ENCODE data around the gene C11orf54. TPM values are rescaled to one million over a fixed set of nuclear protein-coding genes. Genes with fewer than 3 reads are reported as not detected.

Gene C11orf54
- total RNA-seq, 1 donor from 2014 or later, result 47.5 TPM

- Histone ChIP-seq H3K9me3 (ENCODE audit: control insufficient read depth in 3 of 3, low read length in 3 of 3) (no peaks in the 10 kb centered on the region), H3K27me3 (ENCODE audit: control insufficient read depth in 3 of 3, insufficient read depth in 3 of 3, low read length in 3 of 3) (no peaks in the 10 kb centered on the region), H3K27ac (ENCODE audit: low read depth, low read length) (no peak overlapping the region), H3K9ac (ENCODE audit: low read depth in 1 of 3, low read length in 3 of 3) (no peak overlapping the region), H3K4me1 (ENCODE audit: control insufficient read depth in 3 of 3, insufficient read depth in 3 of 3, low read length in 3 of 3) (peaks cover 0 to 1% (median under 1%) of the 10 kb centered on the region in 3 donors), H3K4me3 (ENCODE audit: low read length in 3 of 3) (no peak overlapping the region), H3K36me3 (ENCODE audit: control insufficient read depth in 3 of 3, insufficient read depth in 3 of 3, low read length in 3 of 3) (peaks cover 55 to 90% (median 89%) of the 10 kb centered on the region in 3 donors)
These were observed 8.0 kb upstream of the C11orf54 start for GRCh38 chr11:93733474-93733873.

GRCh38 chr11:93734427-93735222 lies 6.8 kb upstream of the C11orf54 start:
- Histone ChIP-seq H3K36me3 (ENCODE audit: control insufficient read depth in 3 of 3, insufficient read depth in 3 of 3, low read length in 3 of 3) (peaks cover 48 to 84% (median 82%) of the 10 kb centered on the region in 3 donors), H3K9ac (ENCODE audit: low read depth in 1 of 3, low read length in 3 of 3) (no peak overlapping the region)

GRCh38 chr11:93735627-93736026 lies 5.8 kb upstream of the C11orf54 start:
- H3K36me3 ChIP-seq (ENCODE audit: control insufficient read depth in 3 of 3, insufficient read depth in 3 of 3, low read length in 3 of 3), result peaks cover 38 to 74% (median 73%) of the 10 kb centered on the region in 3 donors
- H3K9me3 ChIP-seq (ENCODE audit: control insufficient read depth in 3 of 3, low read length in 3 of 3), result no peaks in the 10 kb centered on the region
- no peak overlapping the region for H3K27ac ChIP-seq (ENCODE audit: low read depth, low read length)
- no peaks in the 10 kb centered on the region for H3K27me3 ChIP-seq (ENCODE audit: control insufficient read depth in 3 of 3, insufficient read depth in 3 of 3, low read length in 3 of 3)
- no peak overlapping the region for H3K9ac ChIP-seq (ENCODE audit: low read depth in 1 of 3, low read length in 3 of 3)
- peaks cover 16 to 21% (median 18%) of the 10 kb centered on the region in 3 donors for H3K4me1 ChIP-seq (ENCODE audit: control insufficient read depth in 3 of 3, insufficient read depth in 3 of 3, low read length in 3 of 3)
- H3K4me3 ChIP-seq (ENCODE audit: low read length in 3 of 3), result no peak overlapping the region

More at GRCh38 chr11:93734427-93735222, 6.8 kb upstream of the C11orf54 start:
- Histone ChIP-seq H3K9me3 (ENCODE audit: control insufficient read depth in 3 of 3, low read length in 3 of 3) (no peaks in the 10 kb centered on the region), H3K4me1 (ENCODE audit: control insufficient read depth in 3 of 3, insufficient read depth in 3 of 3, low read length in 3 of 3) (peaks cover 8 to 11% (median 11%) of the 10 kb centered on the region in 3 donors), H3K27me3 (ENCODE audit: control insufficient read depth in 3 of 3, insufficient read depth in 3 of 3, low read length in 3 of 3) (no peaks in the 10 kb centered on the region), H3K4me3 (ENCODE audit: low read length in 3 of 3) (no peak overlapping the region), H3K27ac (ENCODE audit: low read depth, low read length) (no peak overlapping the region)

- Histone ChIP-seq H3K9me3 (ENCODE audit: control insufficient read depth in 3 of 3, low read length in 3 of 3) (no peaks in the 10 kb centered on the region), H3K4me1 (ENCODE audit: control insufficient read depth in 3 of 3, insufficient read depth in 3 of 3, low read length in 3 of 3) (peaks cover 16 to 22% (median 18%) of the 10 kb centered on the region in 3 donors), H3K9ac (ENCODE audit: low read depth in 1 of 3, low read length in 3 of 3) (no peak overlapping the region), H3K27ac (ENCODE audit: low read depth, low read length) (no peak overlapping the region), H3K4me3 (ENCODE audit: low read length in 3 of 3) (no peak overlapping the region), H3K27me3 (ENCODE audit: control insufficient read depth in 3 of 3, insufficient read depth in 3 of 3, low read length in 3 of 3) (no peaks in the 10 kb centered on the region), H3K36me3 (ENCODE audit: control insufficient read depth in 3 of 3, insufficient read depth in 3 of 3, low read length in 3 of 3) (peaks cover 37 to 69% (median 68%) of the 10 kb centered on the region in 3 donors)
These were observed 5.3 kb upstream of the C11orf54 start for GRCh38 chr11:93736129-93736528.

- Histone ChIP-seq H3K36me3 (ENCODE audit: control insufficient read depth in 3 of 3, insufficient read depth in 3 of 3, low read length in 3 of 3) (peaks cover 29 to 55% (median 50%) of the 10 kb centered on the region in 3 donors), H3K9me3 (ENCODE audit: control insufficient read depth in 3 of 3, low read length in 3 of 3) (no peaks in the 10 kb centered on the region), H3K4me1 (ENCODE audit: control insufficient read depth in 3 of 3, insufficient read depth in 3 of 3, low read length in 3 of 3) (peaks cover 21 to 28% (median 23%) of the 10 kb centered on the region in 3 donors), H3K9ac (ENCODE audit: low read depth in 1 of 3, low read length in 3 of 3) (no peak overlapping the region), H3K27ac (ENCODE audit: low read depth, low read length) (no peak overlapping the region), H3K27me3 (ENCODE audit: control insufficient read depth in 3 of 3, insufficient read depth in 3 of 3, low read length in 3 of 3) (no peaks in the 10 kb centered on the region), H3K4me3 (ENCODE audit: low read length in 3 of 3) (no peak overlapping the region)
These were observed 3.4 kb upstream of the C11orf54 start for GRCh38 chr11:93737904-93738612.

- H3K36me3 ChIP-seq (ENCODE audit: control insufficient read depth in 3 of 3, insufficient read depth in 3 of 3, low read length in 3 of 3), result peaks cover 29 to 54% (median 49%) of the 10 kb centered on the region in 3 donors
- no peaks in the 10 kb centered on the region for H3K9me3 ChIP-seq (ENCODE audit: control insufficient read depth in 3 of 3, low read length in 3 of 3)
- H3K27ac ChIP-seq (ENCODE audit: low read depth, low read length), result no peak overlapping the region
- peaks cover 21 to 30% (median 28%) of the 10 kb centered on the region in 3 donors for H3K4me1 ChIP-seq (ENCODE audit: control insufficient read depth in 3 of 3, insufficient read depth in 3 of 3, low read length in 3 of 3)
- H3K27me3 ChIP-seq (ENCODE audit: control insufficient read depth in 3 of 3, insufficient read depth in 3 of 3, low read length in 3 of 3), result no peaks in the 10 kb centered on the region
- H3K9ac ChIP-seq (ENCODE audit: low read depth in 1 of 3, low read length in 3 of 3), result no peak overlapping the region
- H3K4me3 ChIP-seq (ENCODE audit: low read length in 3 of 3), result no peak overlapping the region
These were observed 2.8 kb upstream of the C11orf54 start for GRCh38 chr11:93738647-93739081.

GRCh38 chr11:93740031-93740729 lies 1.3 kb upstream of the C11orf54 start:
- no peaks in the 10 kb centered on the region for H3K9me3 ChIP-seq (ENCODE audit: control insufficient read depth in 3 of 3, low read length in 3 of 3)
- H3K4me1 ChIP-seq (ENCODE audit: control insufficient read depth in 3 of 3, insufficient read depth in 3 of 3, low read length in 3 of 3), result peaks cover 28 to 36% (median 31%) of the 10 kb centered on the region in 3 donors
- H3K27me3 ChIP-seq (ENCODE audit: control insufficient read depth in 3 of 3, insufficient read depth in 3 of 3, low read length in 3 of 3), result no peaks in the 10 kb centered on the region
- H3K9ac ChIP-seq (ENCODE audit: low read depth in 1 of 3, low read length in 3 of 3), result peak overlapping the region; percentile 86 to 100 (median 99)
- H3K36me3 ChIP-seq (ENCODE audit: control insufficient read depth in 3 of 3, insufficient read depth in 3 of 3, low read length in 3 of 3), result peaks cover 22 to 42% (median 38%) of the 10 kb centered on the region in 3 donors
- H3K4me3 ChIP-seq (ENCODE audit: low read length in 3 of 3), result peak overlapping the region; percentile 72 to 100 (median 98)
- H3K27ac ChIP-seq (ENCODE audit: low read depth, low read length), result peak overlapping the region; percentile 95

GRCh38 chr11:93740730-93741093 lies 760 bp upstream of the C11orf54 start:
- Histone ChIP-seq H3K27ac (ENCODE audit: low read depth, low read length) (peak overlapping the region; percentile 95), H3K9me3 (ENCODE audit: control insufficient read depth in 3 of 3, low read length in 3 of 3) (no peaks in the 10 kb centered on the region), H3K9ac (ENCODE audit: low read depth in 1 of 3, low read length in 3 of 3) (peak overlapping the region; percentile 86 to 100 (median 99)), H3K4me1 (ENCODE audit: control insufficient read depth in 3 of 3, insufficient read depth in 3 of 3, low read length in 3 of 3) (peaks cover 28 to 36% (median 31%) of the 10 kb centered on the region in 3 donors), H3K36me3 (ENCODE audit: control insufficient read depth in 3 of 3, insufficient read depth in 3 of 3, low read length in 3 of 3) (peaks cover 17 to 37% (median 33%) of the 10 kb centered on the region in 3 donors), H3K4me3 (ENCODE audit: low read length in 3 of 3) (peak overlapping the region; percentile 72 to 100 (median 98)), H3K27me3 (ENCODE audit: control insufficient read depth in 3 of 3, insufficient read depth in 3 of 3, low read length in 3 of 3) (no peaks in the 10 kb centered on the region)

GRCh38 chr11:93741882-93742226 lies 382 bp downstream of the C11orf54 start:
- peaks cover 28 to 36% (median 31%) of the 10 kb centered on the region in 3 donors for H3K4me1 ChIP-seq (ENCODE audit: control insufficient read depth in 3 of 3, insufficient read depth in 3 of 3, low read length in 3 of 3)
- peak overlapping the region; percentile 72 to 100 (median 98) for H3K4me3 ChIP-seq (ENCODE audit: low read length in 3 of 3)
- peak overlapping the region; percentile 86 to 100 (median 99) for H3K9ac ChIP-seq (ENCODE audit: low read depth in 1 of 3, low read length in 3 of 3)
- no peaks in the 10 kb centered on the region for H3K9me3 ChIP-seq (ENCODE audit: control insufficient read depth in 3 of 3, low read length in 3 of 3)
- H3K27me3 ChIP-seq (ENCODE audit: control insufficient read depth in 3 of 3, insufficient read depth in 3 of 3, low read length in 3 of 3), result no peaks in the 10 kb centered on the region
- H3K36me3 ChIP-seq (ENCODE audit: control insufficient read depth in 3 of 3, insufficient read depth in 3 of 3, low read length in 3 of 3), result peaks cover 10 to 27% (median 24%) of the 10 kb centered on the region in 3 donors
- peak overlapping the region; percentile 95 for H3K27ac ChIP-seq (ENCODE audit: low read depth, low read length)
